ENCODE data around the gene ZNF846.
A peak's percentile ranks its signal among the peaks of the same experiment; 100 is the strongest.
"Not testable (repeated sequence)": the region's sequence is repeated elsewhere in the genome, so short reads cannot be mapped to it uniquely, and the experiment has no call there.

ZNF846 gene

DNA sequence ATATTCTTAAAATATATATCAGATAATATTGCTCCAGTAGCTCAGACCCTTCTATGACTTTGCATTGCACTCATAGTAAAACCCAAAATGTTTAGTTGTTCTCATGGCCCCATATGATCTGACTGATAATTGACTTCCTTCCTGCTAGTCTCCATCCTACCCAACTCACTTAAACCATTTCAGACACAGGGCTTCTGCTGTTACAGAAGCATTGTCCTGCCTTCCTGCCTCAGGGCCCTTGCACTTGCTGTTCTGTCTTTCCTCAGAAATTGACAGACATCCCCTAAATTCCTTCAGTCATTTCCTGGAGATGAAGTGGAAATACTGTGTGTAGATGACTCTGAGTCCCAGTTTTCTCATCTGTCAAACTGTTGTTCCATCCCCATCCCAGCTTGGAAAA, 30.6 kb upstream of the ZNF846 start:
- H3K4me3 ChIP-seq, result no peak overlapping the region
- H3K27ac ChIP-seq, result no peak overlapping the region
- DNase-seq (ENCODE audit: low spot score), result no peak
- TF ChIP-seq, protein P1, sequence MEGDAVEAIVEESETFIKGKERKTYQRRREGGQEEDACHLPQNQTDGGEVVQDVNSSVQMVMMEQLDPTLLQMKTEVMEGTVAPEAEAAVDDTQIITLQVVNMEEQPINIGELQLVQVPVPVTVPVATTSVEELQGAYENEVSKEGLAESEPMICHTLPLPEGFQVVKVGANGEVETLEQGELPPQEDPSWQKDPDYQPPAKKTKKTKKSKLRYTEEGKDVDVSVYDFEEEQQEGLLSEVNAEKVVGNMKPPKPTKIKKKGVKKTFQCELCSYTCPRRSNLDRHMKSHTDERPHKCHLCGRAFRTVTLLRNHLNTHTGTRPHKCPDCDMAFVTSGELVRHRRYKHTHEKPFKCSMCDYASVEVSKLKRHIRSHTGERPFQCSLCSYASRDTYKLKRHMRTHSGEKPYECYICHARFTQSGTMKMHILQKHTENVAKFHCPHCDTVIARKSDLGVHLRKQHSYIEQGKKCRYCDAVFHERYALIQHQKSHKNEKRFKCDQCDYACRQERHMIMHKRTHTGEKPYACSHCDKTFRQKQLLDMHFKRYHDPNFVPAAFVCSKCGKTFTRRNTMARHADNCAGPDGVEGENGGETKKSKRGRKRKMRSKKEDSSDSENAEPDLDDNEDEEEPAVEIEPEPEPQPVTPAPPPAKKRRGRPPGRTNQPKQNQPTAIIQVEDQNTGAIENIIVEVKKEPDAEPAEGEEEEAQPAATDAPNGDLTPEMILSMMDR (IDR thresholded peaks at IDR 0.05), result no peak

DNA sequence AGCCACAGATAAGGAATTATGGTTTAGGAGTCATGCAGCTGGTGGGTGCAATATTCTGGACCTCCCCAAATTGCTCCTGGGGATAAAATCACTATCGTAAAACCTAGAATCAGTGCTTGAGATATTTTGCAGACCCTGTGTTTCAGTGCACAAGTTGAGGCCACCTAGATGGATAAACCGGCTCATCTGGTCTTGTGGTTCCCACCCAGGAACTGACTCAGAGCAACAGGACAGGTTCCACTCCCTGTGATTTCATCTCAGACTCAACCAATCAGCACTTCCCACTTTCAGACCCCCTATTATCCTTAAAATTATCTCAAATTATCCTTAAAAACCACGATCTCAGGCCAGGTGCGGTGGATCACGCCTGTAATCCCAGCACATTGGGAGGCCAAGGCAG, 29.3 kb upstream of the ZNF846 start:
- Histone ChIP-seq H3K4me3 (no peak overlapping the region), H3K27ac (no peak overlapping the region)
- TF ChIP-seq, protein P1 (IDR thresholded peaks at IDR 0.05), result no peak
- no peak for DNase-seq (ENCODE audit: low spot score)

DNA sequence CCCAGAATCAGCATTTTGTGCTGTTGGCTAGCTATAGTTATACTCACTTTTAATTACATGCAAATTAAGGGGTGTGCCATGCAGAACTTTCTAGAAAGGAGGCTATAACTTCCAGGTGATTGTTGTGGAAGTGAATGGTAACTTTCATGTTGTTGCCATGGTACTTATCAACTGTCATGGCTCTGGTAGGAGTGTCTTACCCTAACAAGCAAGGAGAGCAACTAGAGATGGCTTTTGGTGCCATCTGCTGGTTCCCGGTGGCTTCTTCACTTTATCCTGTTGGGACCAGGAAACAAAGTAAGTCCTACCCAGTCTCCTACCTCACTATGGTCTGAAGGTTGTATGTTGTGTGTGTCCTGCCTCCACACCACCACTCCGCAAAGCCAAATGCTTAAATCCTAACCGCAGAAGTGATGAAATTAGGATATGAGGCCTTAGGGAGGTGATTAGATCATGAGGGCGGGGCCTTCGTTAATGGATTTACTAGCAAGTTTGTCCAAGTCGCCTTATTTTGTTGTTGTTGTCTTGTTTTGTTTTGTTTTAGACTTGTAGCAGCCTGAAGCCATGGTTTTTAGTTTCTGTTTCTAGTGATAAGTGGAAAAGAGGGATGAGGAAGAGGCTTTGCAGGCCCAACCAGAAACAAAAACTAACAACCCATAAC, 27.7 kb upstream of the ZNF846 start:
- TF ChIP-seq, protein P1 (IDR thresholded peaks at IDR 0.05), result peak; percentile 55
- peak; percentile 89 for DNase-seq (ENCODE audit: low spot score)
- H3K27ac ChIP-seq, result no peak overlapping the region
- no peak overlapping the region for H3K4me3 ChIP-seq

DNA sequence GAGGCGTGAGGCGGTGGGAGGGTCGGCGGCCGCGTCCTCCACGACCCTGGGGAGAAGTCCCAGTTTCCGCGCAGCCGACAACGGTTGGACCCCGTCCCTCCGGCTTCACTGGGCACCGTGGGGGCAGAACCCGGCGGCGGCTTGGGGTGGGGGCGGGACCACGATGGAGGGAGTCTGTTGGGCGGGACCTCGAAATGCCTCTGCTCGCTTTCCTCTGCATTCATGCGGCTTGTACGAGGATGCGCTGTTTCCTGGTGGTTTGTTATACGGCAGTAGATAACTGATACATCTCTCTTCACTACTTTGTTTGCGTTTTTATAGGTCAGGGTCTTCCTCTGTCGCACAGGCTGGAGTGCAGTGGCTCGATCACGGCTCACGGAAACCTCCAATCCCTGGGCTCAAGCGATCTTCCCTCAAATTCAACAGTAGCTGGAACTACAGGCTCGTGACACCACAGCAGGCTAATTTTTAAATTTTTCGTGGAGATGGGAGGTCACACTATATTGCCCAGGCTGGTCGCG, 24.6 kb upstream of the ZNF846 start:
- TF ChIP-seq, protein P1 (IDR thresholded peaks at IDR 0.05), result no peak
- peak overlapping the region; percentile 92 to 97 for H3K27ac ChIP-seq
- peak overlapping the region; percentile 89 for H3K4me3 ChIP-seq
- DNase-seq (ENCODE audit: low spot score), result no peak

DNA sequence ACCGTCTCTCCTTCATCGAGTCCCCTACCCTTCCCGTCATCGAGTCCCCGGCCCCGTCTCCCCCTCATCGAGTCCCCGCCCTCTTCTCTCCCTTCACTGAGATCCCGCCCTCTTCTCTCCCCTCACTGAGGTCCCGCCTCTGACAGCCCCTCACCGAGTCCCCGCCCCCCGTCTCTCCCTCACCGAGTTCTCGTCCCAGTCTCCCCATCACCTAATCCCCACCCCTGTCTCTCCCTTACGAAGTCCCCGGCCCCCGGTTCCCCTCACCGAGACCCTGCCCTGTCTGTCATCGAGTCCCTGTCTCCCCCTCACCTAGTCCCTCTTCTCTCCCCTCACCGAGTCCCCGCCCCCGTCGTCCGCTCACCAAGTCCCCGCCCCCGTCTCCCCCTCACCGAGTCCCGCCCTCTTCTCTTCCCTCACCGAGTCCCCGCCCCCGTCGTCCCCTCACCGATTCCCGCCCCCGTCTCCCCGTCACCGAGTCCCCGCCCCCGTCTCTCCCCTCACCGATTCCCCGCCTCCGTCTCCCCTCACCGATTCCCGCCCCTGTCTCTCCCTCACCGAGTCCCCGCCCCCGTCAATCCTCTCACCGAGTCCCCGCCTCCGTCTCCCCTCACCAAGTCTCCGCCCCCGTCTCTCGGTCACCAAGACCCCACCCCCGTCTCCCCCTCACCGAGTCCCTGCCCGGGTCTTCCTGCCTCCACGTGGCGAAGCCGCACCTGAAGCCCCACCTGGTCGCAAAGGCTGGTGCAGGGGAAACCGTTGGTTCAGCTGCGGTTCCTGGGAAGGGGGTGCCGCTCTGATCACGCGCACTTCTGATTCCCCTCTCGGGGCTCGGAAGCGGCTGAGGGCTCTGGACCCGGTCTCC, 23.9 kb upstream of the ZNF846 start:
- TF ChIP-seq, protein P1 (IDR thresholded peaks at IDR 0.05), result no peak
- H3K4me3 ChIP-seq, result peak overlapping the region; percentile 89
- peak; percentile 98 for DNase-seq (ENCODE audit: low spot score)
- peak overlapping the region; percentile 92 to 97 for H3K27ac ChIP-seq

DNA sequence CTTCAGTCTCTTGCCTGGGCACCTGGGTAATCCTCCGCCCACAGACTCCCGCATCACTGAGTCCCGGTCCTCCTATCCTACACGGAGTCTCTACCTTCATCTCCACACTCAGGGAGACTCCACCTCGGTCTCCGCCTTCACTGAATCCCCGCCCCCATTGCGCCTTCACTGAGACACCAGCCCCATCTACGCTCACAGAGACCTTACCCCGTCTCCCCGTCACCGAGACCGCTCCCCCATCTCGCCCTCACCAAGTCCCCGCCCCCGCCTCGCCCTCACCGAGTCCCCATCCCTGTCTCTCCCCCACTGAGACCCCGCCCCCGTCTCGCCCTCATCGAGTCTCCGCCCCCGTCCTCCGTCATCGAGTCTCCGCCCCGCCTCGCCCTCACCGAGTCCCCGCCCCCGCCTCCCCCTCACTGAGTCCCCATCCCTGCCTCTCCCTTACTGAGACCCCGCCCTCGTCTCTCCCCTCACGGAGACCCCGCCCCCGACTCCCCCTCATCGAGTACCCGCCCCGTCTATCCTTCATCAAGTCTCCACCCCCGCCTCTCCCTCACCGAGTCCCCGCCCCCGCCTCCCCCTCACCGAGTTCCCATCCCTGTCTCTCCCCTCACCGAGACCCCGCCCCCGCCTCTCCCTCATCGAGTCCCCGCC, 23.1 kb upstream of the ZNF846 start:
- H3K4me3 ChIP-seq, result peak overlapping the region; percentile 89
- TF ChIP-seq, protein P1 (IDR thresholded peaks at IDR 0.05), result no peak
- peak; percentile 98 for DNase-seq (ENCODE audit: low spot score)

DNA sequence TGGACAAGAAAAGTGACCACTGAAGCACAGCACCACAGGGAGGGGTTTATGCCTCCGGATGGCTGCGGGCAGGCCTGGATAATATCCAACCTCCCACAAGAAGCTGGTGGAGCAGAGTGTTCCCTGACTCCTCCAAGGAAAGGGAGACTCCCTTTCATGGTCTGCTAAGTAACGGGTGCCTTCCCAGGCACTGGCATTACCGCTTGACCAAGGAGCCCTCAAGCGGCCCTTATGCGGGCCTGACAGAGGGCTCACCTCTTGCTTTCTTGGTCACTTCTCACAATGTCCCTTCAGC, 22.5 kb upstream of the ZNF846 start:
- Histone ChIP-seq H3K27ac (peak overlapping the region; percentile 80 to 97), H3K4me3 (peak overlapping the region; percentile 89)
- not testable (repeated sequence) for DNase-seq (ENCODE audit: low spot score)

More for the DNA sequence above, 23.1 kb upstream of the ZNF846 start:
- H3K27ac ChIP-seq, result peak overlapping the region; percentile 92 to 97

DNA sequence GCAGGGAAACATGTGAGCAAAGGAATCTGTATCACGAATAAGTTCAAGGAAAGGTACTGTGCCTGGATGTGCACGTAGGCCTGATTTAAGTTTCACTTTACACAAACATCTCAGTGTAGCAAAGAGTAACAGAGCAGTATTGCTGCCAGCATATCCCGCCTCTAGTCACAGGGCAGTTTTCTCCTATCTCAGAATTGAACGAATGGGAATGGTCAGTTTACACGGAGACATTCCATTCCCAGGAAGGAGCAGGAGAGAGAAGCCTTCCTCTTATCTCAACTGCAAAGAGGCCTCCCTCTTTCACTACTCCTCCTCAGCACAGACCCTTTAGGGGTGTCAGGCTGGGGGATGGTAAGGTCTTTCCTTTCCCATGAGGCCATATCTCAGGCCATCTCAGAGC, 21.0 kb upstream of the ZNF846 start:
- DNase-seq (ENCODE audit: low spot score), result not testable (repeated sequence)
- peak overlapping the region; percentile 46 to 97 for H3K27ac ChIP-seq

More for the DNA sequence above, 21.0 kb upstream of the ZNF846 start:
- peak overlapping the region; percentile 6 for H3K4me3 ChIP-seq

Measured in coronary artery (tissue), 2 donors.